SIG-M5 (cell line): ENCODE results near the gene MT3.

Experiments
- DNase-seq: peaks from one replicate; lab custom pipeline; 2025; lab: John Stamatoyannopoulos, UW

MT3 gene

GRCh38 chr16:56589141-56590039, at the start of gene MT3:
MT3 (plus strand) TSS chr16:56589528; CDS start chr16:56589591, 63 bp downstream.
- no peak for DNase-seq

- no peak for DNase-seq
Observed at GRCh38 chr16:56539656-56540055, 49.7 kb upstream of the MT3 start.

- no peak for DNase-seq
Observed at GRCh38 chr16:56542039-56542438, 47.3 kb upstream of the MT3 start.

- DNase-seq = no peak
Observed at GRCh38 chr16:56547120-56547948, 42.0 kb upstream of the MT3 start.

- DNase-seq = no peak
Observed at GRCh38 chr16:56547949-56548567, 41.3 kb upstream of the MT3 start.

GRCh38 chr16:56549161-56549560, 40.2 kb upstream of the MT3 start:
- DNase-seq = no peak

- no peak for DNase-seq
Observed at GRCh38 chr16:56549744-56550385, 39.5 kb upstream of the MT3 start.

- DNase-seq = no peak
Observed at GRCh38 chr16:56551796-56552738, 37.3 kb upstream of the MT3 start.

GRCh38 chr16:56554441-56554840, 34.9 kb upstream of the MT3 start:
- DNase-seq = no peak

GRCh38 chr16:56558024-56558747, 31.1 kb upstream of the MT3 start:
- no peak for DNase-seq

- DNase-seq = no peak
Observed at GRCh38 chr16:56559109-56559508, 30.2 kb upstream of the MT3 start.

- DNase-seq = no peak
Observed at GRCh38 chr16:56560447-56560846, 28.9 kb upstream of the MT3 start.

GRCh38 chr16:56561126-56561525, 28.2 kb upstream of the MT3 start:
- no peak for DNase-seq

- no peak for DNase-seq
Observed at GRCh38 chr16:56564793-56565477, 24.4 kb upstream of the MT3 start, which contains the start of gene MT4. MT4 (plus strand) TSS chr16:56565073; CDS start chr16:56565129, 56 bp downstream.

GRCh38 chr16:56569971-56570370, 19.4 kb upstream of the MT3 start:
- no peak for DNase-seq

GRCh38 chr16:56571525-56571924, 17.8 kb upstream of the MT3 start:
- DNase-seq = no peak

- DNase-seq = no peak
Observed at GRCh38 chr16:56574625-56575024, 14.7 kb upstream of the MT3 start.

GRCh38 chr16:56576585-56577299, 12.6 kb upstream of the MT3 start:
- no peak for DNase-seq

GRCh38 chr16:56577300-56577625, 12.1 kb upstream of the MT3 start:
- no peak for DNase-seq
